IPS DF 6.9 (cell line): ENCODE results near the gene RPS6KA2.

Experiments used
- DNase-seq: peaks from one replicate; pipeline ENCODE4 v3.0.0-alpha.2; 2013; ENCODE audit warnings: low read depth, low spot score
- H3K27ac ChIP-seq: one replicate; pipeline ENCODE4 v1.5.1; 2013; ENCODE audit warnings: low read length, control low read depth
- H3K27me3 ChIP-seq: 2 replicates; pipeline ENCODE4 v1.6.1; 2013; ENCODE audit warnings: mild to moderate bottlenecking, low read length; ENCODE audit not compliant: control insufficient read depth, insufficient read depth
- H3K36me3 ChIP-seq: 2 replicates; pipeline ENCODE4 v1.6.1; 2013; ENCODE audit warnings: low read length; ENCODE audit not compliant: control insufficient read depth, insufficient read depth
- H3K4me1 ChIP-seq: 2 replicates; pipeline ENCODE4 v1.6.1; 2013; ENCODE audit warnings: low read length; ENCODE audit not compliant: control insufficient read depth, insufficient read depth
- H3K4me3 ChIP-seq: 2 replicates; pipeline ENCODE4 v1.5.1; 2013; ENCODE audit warnings: mild to moderate bottlenecking, low read length
- H3K9me3 ChIP-seq: 2 replicates; pipeline ENCODE4 v1.6.1; 2013; ENCODE audit warnings: low read length, inconsistent platforms; ENCODE audit not compliant: control insufficient read depth, insufficient read depth
- WGBS: extraction: QIAGEN DNeasy Blood & Tissue Kit; methylation state at CpG from one replicate; pipeline ENCODE4 v1.1.7; 2013; ENCODE audit warnings: mixed read lengths, missing lambda C conversion rate; ENCODE audit not compliant: insufficient read length, insufficient coverage; 5-methylcytosine and 5-hydroxymethylcytosine counted together

The RPS6KA2 gene

DNA sequence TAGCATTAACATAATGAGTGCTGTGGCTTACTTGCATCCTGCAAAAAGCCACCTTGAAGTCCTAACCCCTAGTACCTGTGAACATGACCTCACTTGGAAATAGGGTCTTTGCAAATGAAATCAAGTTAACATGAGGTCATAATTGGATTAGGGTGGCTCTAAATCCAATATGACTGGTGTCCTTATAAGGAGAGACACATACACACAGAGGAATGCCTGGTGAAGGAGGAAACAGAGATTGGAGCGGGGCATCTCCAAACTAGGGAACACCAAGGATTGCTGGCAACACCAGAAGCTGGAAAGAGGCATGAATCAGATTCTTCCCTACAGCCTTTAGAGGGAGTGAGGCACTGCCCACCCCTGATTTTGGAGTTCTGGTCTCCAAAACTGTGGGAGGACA lies 17.6 kb upstream of the RPS6KA2 start:
- WGBS: no CpG with 5 or more reads among the region's 1 CpG
- Histone ChIP-seq H3K36me3 (no peaks in the 10 kb centered on the region), H3K9me3 (no peaks in the 10 kb centered on the region), H3K27ac (no peak overlapping the region), H3K27me3 (no peaks in the 10 kb centered on the region), H3K4me3 (no peak overlapping the region), H3K4me1 (no peaks in the 10 kb centered on the region; the same call in 1 of the 2 replicates)
- no peak for DNase-seq

DNA sequence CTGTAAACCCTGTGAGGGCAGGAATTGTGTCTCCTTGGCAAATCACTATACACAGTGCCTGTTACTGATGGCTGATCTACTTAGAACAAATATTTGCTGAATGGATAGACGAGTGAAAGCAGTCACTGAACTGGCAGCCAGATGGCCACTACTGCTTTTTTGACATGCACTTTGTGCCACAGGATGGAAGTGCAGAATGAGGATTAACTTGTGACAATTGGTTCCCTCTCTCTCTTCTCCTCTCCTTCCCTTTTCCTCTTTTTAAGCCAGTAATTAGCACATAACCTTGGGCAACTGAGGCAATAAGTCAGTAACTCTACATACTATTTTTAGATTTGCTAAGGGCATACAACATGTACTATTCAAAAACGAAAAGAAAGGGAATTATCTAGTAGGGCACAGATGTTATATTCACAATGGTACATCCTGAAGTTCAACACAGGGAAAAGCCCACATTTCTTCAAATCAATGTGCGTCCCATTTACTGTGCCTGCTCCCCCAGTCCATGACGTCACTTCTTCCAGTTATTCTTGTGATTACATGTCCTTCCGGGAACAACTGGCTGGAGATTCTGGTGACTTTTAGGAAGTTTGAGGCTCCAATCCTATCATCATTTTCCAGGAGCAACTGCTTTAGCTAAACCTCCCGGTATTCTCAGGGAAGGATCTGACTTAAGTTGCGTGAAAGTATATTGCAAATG lies 17.0 kb upstream of the RPS6KA2 start:
- no peak overlapping the region for H3K4me3 ChIP-seq
- H3K9me3 ChIP-seq: no peaks in the 10 kb centered on the region
- no CpG with 5 or more reads among the region's 7 CpGs for WGBS
- H3K4me1 ChIP-seq: no peaks in the 10 kb centered on the region; the same call in 1 of the 2 replicates
- no peaks in the 10 kb centered on the region for H3K27me3 ChIP-seq
- H3K27ac ChIP-seq: no peak overlapping the region
- H3K36me3 ChIP-seq: no peaks in the 10 kb centered on the region
- no peak for DNase-seq

DNA sequence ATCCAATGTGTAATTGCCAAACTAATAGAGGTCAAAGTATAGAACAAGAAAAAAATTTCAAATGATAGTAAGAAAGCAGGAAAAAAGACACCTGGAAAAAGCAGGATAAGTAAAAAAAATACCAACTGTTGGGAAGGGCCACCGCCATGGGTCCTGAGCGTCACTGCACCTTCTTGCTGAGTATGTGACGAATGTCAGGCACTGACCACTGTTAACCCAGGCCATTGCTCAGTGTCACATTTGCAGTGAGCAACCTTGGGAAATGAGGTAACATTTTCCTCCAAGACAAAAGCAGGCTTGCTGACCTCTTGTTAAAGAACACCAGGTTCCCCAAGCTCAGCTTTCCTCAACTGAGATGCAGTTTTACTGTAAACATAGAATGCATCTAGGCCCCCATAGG lies 15.6 kb upstream of the RPS6KA2 start:
- H3K4me3 ChIP-seq: no peak overlapping the region
- WGBS: no CpG with 5 or more reads among the region's 3 CpGs
- no peak overlapping the region for H3K27ac ChIP-seq
- DNase-seq: no peak
- no peaks in the 10 kb centered on the region; the same call in 1 of the 2 replicates for H3K4me1 ChIP-seq
- H3K36me3 ChIP-seq: no peaks in the 10 kb centered on the region
- H3K27me3 ChIP-seq: no peaks in the 10 kb centered on the region
- H3K9me3 ChIP-seq: no peaks in the 10 kb centered on the region

DNA sequence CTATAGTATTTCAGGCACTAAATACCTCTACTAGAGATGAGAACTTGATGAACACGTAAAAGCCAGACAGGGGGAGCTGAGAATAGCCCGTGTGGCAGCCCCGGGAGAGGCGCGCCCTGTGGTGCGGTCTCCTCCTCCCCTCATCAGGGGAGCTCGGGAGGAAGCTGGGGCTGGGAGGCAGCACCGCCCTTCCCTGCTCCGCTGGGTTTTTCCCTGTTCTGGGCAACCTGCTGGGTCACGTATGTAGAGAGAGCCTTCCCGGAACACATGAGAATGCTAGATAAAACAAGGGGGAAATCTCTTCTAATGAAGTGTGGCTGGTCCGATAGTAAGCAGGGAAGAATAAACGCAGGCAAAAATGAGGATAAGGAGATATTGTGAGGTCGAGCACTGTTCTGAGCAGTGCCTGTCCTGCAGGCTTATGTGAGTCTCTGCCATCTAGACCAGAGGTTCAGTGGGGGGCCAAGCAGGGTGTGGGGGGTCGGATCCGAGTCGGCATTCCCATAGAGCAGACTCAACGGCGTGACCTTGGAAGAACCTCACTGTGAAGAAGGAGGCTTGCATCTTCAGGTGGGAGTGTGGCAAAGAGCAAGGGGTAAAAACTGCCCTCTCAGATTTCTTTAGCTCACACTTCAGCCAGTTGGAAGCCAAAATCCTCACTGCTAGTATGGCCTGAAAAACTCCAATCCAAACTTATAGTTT lies 13.4 kb upstream of the RPS6KA2 start:
- H3K36me3 ChIP-seq: no peaks in the 10 kb centered on the region
- DNase-seq: no peak
- H3K4me3 ChIP-seq: no peak overlapping the region
- H3K9me3 ChIP-seq: no peaks in the 10 kb centered on the region
- peaks cover 2% of the 10 kb centered on the region; the same call in 1 of the 2 replicates for H3K4me1 ChIP-seq
- H3K27ac ChIP-seq: no peak overlapping the region
- no peaks in the 10 kb centered on the region for H3K27me3 ChIP-seq
- no CpG with 5 or more reads among the region's 19 CpGs for WGBS

GRCh38 chr6:166639921-166640320 lies 12.9 kb upstream of the RPS6KA2 start:
- Histone ChIP-seq H3K9me3 (no peaks in the 10 kb centered on the region), H3K27ac (no peak overlapping the region), H3K4me1 (peaks cover 2% of the 10 kb centered on the region; the same call in 1 of the 2 replicates), H3K36me3 (no peaks in the 10 kb centered on the region), H3K27me3 (no peaks in the 10 kb centered on the region), H3K4me3 (no peak overlapping the region)
- no peak for DNase-seq
- no CpG with 5 or more reads among the region's 6 CpGs for WGBS

- no peaks in the 10 kb centered on the region for H3K36me3 ChIP-seq
- no peak overlapping the region for H3K4me3 ChIP-seq
- WGBS: no CpG with 5 or more reads among the region's 7 CpGs
- DNase-seq: no peak
- no peaks in the 10 kb centered on the region for H3K27me3 ChIP-seq
- no peaks in the 10 kb centered on the region for H3K9me3 ChIP-seq
- peaks cover 2% of the 10 kb centered on the region; the same call in 1 of the 2 replicates for H3K4me1 ChIP-seq
- no peak overlapping the region for H3K27ac ChIP-seq
Observed at GRCh38 chr6:166638573-166638964, 11.5 kb upstream of the RPS6KA2 start.

GRCh38 chr6:166637812-166638572 lies 10.9 kb upstream of the RPS6KA2 start:
- H3K9me3 ChIP-seq: no peaks in the 10 kb centered on the region
- no CpG with 5 or more reads among the region's 29 CpGs for WGBS
- no peaks in the 10 kb centered on the region for H3K36me3 ChIP-seq
- H3K27me3 ChIP-seq: no peaks in the 10 kb centered on the region
- H3K4me1 ChIP-seq: peaks cover 2% of the 10 kb centered on the region; the same call in 1 of the 2 replicates
- no peak overlapping the region for H3K4me3 ChIP-seq
- no peak for DNase-seq
- no peak overlapping the region for H3K27ac ChIP-seq

- Histone ChIP-seq H3K36me3 (no peaks in the 10 kb centered on the region), H3K27ac (no peak overlapping the region), H3K27me3 (no peaks in the 10 kb centered on the region), H3K9me3 (no peaks in the 10 kb centered on the region), H3K4me3 (no peak overlapping the region), H3K4me1 (peaks cover 2% of the 10 kb centered on the region; the same call in 1 of the 2 replicates)
- no CpG with 5 or more reads among the region's 10 CpGs for WGBS
- no peak for DNase-seq
Observed at GRCh38 chr6:166636934-166637333, 9.9 kb upstream of the RPS6KA2 start.

DNA sequence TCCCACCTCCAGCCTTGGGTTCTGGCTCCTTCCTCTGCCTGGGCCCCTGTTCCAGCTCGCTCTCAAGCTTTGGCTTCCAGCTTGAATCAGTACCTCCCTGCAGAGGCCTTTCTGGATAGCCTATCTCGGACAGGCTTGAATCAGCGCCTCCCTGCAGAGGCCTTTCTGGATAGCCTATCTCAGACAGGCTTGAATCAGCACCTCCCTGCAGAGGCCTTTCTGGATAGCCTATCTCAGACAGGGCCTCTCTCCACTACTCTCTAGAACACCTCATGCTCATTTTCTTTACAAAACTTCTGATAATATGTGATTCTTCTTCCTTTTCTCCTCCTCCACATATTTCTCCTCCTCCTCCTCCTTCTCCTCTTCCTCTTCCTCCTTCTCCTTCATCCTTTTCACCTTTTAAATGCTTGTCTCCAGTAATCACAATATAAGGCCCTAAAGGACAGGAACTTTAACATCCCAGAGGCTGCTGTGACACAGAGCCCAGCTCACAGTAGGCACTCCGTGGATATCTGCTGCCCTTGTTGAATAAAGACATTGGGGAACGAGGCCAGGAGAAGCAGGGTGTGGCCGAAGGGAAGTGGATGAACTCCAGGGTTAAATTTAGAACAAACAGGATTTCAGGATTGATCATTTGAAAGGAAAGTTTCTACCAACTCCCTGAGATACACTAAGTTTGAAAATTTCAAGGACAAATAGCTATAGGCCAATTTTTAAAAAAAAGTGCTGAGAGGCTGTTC lies 9.3 kb upstream of the RPS6KA2 start:
- DNase-seq: no peak
- Histone ChIP-seq H3K27ac (no peak overlapping the region), H3K9me3 (no peaks in the 10 kb centered on the region), H3K27me3 (no peaks in the 10 kb centered on the region), H3K36me3 (no peaks in the 10 kb centered on the region), H3K4me3 (no peak overlapping the region), H3K4me1 (peaks cover 2% of the 10 kb centered on the region; the same call in 1 of the 2 replicates)
- WGBS: no CpG with 5 or more reads among the region's 6 CpGs
